IMR-90 (cell line): ENCODE results near the gene HIRA.

Experiments
- BHLHE40 ChIP-seq: fragments of 150-350 bp; IDR thresholded peaks from 2 replicates; pipeline ENCODE4 v1.6.1; 2016; ENCODE audit warnings: mild to moderate bottlenecking, low read depth, low read length
- CTCF ChIP-seq: conservative IDR thresholded peaks from 2 replicates; pipeline ENCODE4 v1.5.1; 2012; ENCODE audit warnings: mild to moderate bottlenecking, low read depth, low read length, improper control_type of control experiment
- ELK1 ChIP-seq: fragments of 150-350 bp; IDR thresholded peaks from 2 replicates; pipeline ENCODE4 v1.6.1; 2016; ENCODE audit warnings: low read depth, mild to moderate bottlenecking, low read length, moderate library complexity, borderline replicate concordance
- FOS ChIP-seq: fragments of 150-350 bp; IDR thresholded peaks from 2 replicates; pipeline ENCODE4 v1.6.1; 2016; ENCODE audit warnings: low read depth, low read length
- MAFK ChIP-seq: IDR thresholded peaks from 2 replicates; pipeline ENCODE4 v1.6.1; 2012; ENCODE audit warnings: low read depth, low read length, improper control_type of control experiment
- MAZ ChIP-seq: IDR thresholded peaks from 2 replicates; pipeline ENCODE4 v1.6.1; 2012; ENCODE audit warnings: low read depth, mild to moderate bottlenecking, low read length, improper control_type of control experiment, moderate library complexity, borderline replicate concordance
- MXI1 ChIP-seq: IDR thresholded peaks from 2 replicates; pipeline ENCODE4 v1.6.1; 2012; ENCODE audit warnings: low read depth, mild to moderate bottlenecking, low read length, moderate library complexity, borderline replicate concordance
- POLR2A ChIP-seq: IDR thresholded peaks from 2 replicates; pipeline ENCODE4 v1.6.1; 2012; ENCODE audit warnings: mild to moderate bottlenecking, low read depth, low read length
- RAD21 ChIP-seq: IDR thresholded peaks from 2 replicates; pipeline ENCODE4 v1.6.1; 2012; ENCODE audit warnings: low read length, improper control_type of control experiment

GRCh38 chr22:19341500-19341899 lies 90.0 kb downstream of the HIRA start:
- no peak for TF ChIP-seq CTCF
- TF ChIP-seq POLR2A: no peak
- TF ChIP-seq MAFK: no peak
- TF ChIP-seq MAZ: no peak
- TF ChIP-seq MXI1: no peak
- TF ChIP-seq ELK1: no peak
- TF ChIP-seq BHLHE40: no peak
- no peak for TF ChIP-seq RAD21
- no peak for TF ChIP-seq FOS
